Mesenchymal stem cell (in vitro differentiated cells and primary cell): Measurements from ENCODE around the gene SHANK2.

ENCODE experiments used
- DNase-seq: peaks from one replicate; pipeline ENCODE4 v3.0.0-alpha.2; 2013
- H2AFZ ChIP-seq: one replicate; pipeline ENCODE4 v1.6.1; 2013; ENCODE audit warnings: low read depth, mild to moderate bottlenecking, control low read depth, inconsistent platforms, low read length, moderate library complexity
- H2AK5ac ChIP-seq: 2 replicates; pipeline ENCODE4 v1.6.1; 2013; ENCODE audit warnings: low read length, moderate library complexity, mild to moderate bottlenecking, inconsistent platforms; ENCODE audit not compliant: severe bottlenecking
- H2BK120ac ChIP-seq: one replicate; pipeline ENCODE4 v1.6.1; 2013; ENCODE audit warnings: low read depth, mild to moderate bottlenecking, inconsistent platforms, low read length, moderate library complexity
- H2BK12ac ChIP-seq, 2 experiments: one replicate each; pipeline ENCODE4 v1.6.1; 2013; ENCODE audit warnings: inconsistent platforms in 2 of 2, low read length in 2 of 2, mild to moderate bottlenecking in 2 of 2, moderate library complexity in 2 of 2, control low read depth in 1 of 2
- H2BK15ac ChIP-seq: one replicate; pipeline ENCODE4 v1.6.1; 2013; ENCODE audit warnings: mild to moderate bottlenecking, low read depth, inconsistent platforms; ENCODE audit not compliant: poor library complexity, severe bottlenecking
- H2BK5ac ChIP-seq: 2 replicates; pipeline ENCODE4 v1.6.1; 2013; ENCODE audit warnings: low read depth, mild to moderate bottlenecking, low read length, control low read depth, inconsistent platforms; ENCODE audit not compliant: poor library complexity, severe bottlenecking
- H3K14ac ChIP-seq, 2 experiments: one replicate each; pipeline ENCODE4 v1.6.1; 2013; ENCODE audit warnings: inconsistent platforms in 2 of 2, low read length in 2 of 2, control low read depth in 1 of 2, mild to moderate bottlenecking in 1 of 2, moderate library complexity in 1 of 2
- H3K18ac ChIP-seq, 2 experiments: one replicate each; pipeline ENCODE4 v1.6.1; 2013; ENCODE audit warnings: inconsistent platforms in 2 of 2, low read length in 2 of 2, control low read depth in 1 of 2, low read depth in 1 of 2, mild to moderate bottlenecking in 1 of 2
- H3K23ac ChIP-seq, 2 experiments: one replicate each; pipeline ENCODE4 v1.6.1; 2013; ENCODE audit warnings: inconsistent platforms in 2 of 2, low read length in 2 of 2, mild to moderate bottlenecking in 2 of 2, moderate library complexity in 2 of 2, control low read depth in 1 of 2
- H3K27ac ChIP-seq: 2 replicates; pipeline ENCODE4 v1.5.1; 2013; ENCODE audit warnings: mild to moderate bottlenecking, moderate library complexity, low read length, control low read depth, inconsistent platforms; ENCODE audit not compliant: poor library complexity, severe bottlenecking
- H3K27me3 ChIP-seq, 2 experiments: 2 replicates each; pipeline versions ENCODE4 v1.6.1 to v1.7.0; 2013; ENCODE audit warnings: low read length in 2 of 2, mild to moderate bottlenecking in 2 of 2, moderate library complexity in 2 of 2, control low read depth in 1 of 2, inconsistent platforms in 1 of 2; ENCODE audit not compliant: control insufficient read depth in 1 of 2, insufficient read depth in 1 of 2
- H3K36me3 ChIP-seq, 2 experiments: 2 replicates each; pipeline versions ENCODE4 v1.6.1 to v1.7.0; 2013; ENCODE audit warnings: low read length in 2 of 2, control low read depth in 1 of 2, inconsistent platforms in 1 of 2, low read depth in 1 of 2, mild to moderate bottlenecking in 1 of 2; ENCODE audit not compliant: insufficient read depth in 2 of 2, control insufficient read depth in 1 of 2
- H3K4ac ChIP-seq, 2 experiments: one replicate each; pipeline ENCODE4 v1.6.1; 2013; ENCODE audit warnings: inconsistent platforms in 2 of 2, low read length in 2 of 2, mild to moderate bottlenecking in 2 of 2, moderate library complexity in 2 of 2, control low read depth in 1 of 2, low read depth in 1 of 2
- H3K4me1 ChIP-seq: 2 replicates; pipeline ENCODE4 v1.6.1; 2013; ENCODE audit warnings: low read depth, low read length, control low read depth; ENCODE audit not compliant: control insufficient read depth, insufficient read depth
- H3K4me2 ChIP-seq: 2 replicates; pipeline ENCODE4 v1.6.1; 2013; ENCODE audit warnings: low read length, mild to moderate bottlenecking, inconsistent platforms; ENCODE audit not compliant: poor library complexity, severe bottlenecking
- H3K4me3 ChIP-seq, 2 experiments: 2 replicates each; pipeline versions ENCODE4 v1.5.1 to v1.7.0; 2013; ENCODE audit warnings: low read length in 2 of 2, mild to moderate bottlenecking in 2 of 2, control low read depth in 1 of 2, low read depth in 1 of 2; ENCODE audit not compliant: insufficient read depth in 1 of 2
- H3K79me1 ChIP-seq: replicated peaks from 2 replicates; pipeline ENCODE4 v1.6.1; 2013; ENCODE audit warnings: mild to moderate bottlenecking, control low read depth, low read length, inconsistent platforms; ENCODE audit not compliant: poor library complexity, severe bottlenecking
- H3K9ac ChIP-seq: 2 replicates; pipeline ENCODE4 v1.7.0; 2013; ENCODE audit warnings: mild to moderate bottlenecking, low read length, moderate library complexity
- H3K9me3 ChIP-seq: 2 replicates; pipeline ENCODE4 v1.7.0; 2013; ENCODE audit warnings: mild to moderate bottlenecking, low read length; ENCODE audit not compliant: control insufficient read depth
- H4K8ac ChIP-seq: one replicate; pipeline ENCODE4 v1.6.1; 2013; ENCODE audit warnings: inconsistent platforms, mild to moderate bottlenecking, low read length, moderate library complexity
- H4K91ac ChIP-seq: one replicate; pipeline ENCODE4 v1.6.1; 2013; ENCODE audit warnings: mild to moderate bottlenecking, low read length, inconsistent platforms
- WGBS: methylation state at CpG from one replicate; pipeline ENCODE4 v1.1.7; 2013; ENCODE audit warnings: mixed read lengths; 5-methylcytosine and 5-hydroxymethylcytosine counted together

The SHANK2 gene

DNA sequence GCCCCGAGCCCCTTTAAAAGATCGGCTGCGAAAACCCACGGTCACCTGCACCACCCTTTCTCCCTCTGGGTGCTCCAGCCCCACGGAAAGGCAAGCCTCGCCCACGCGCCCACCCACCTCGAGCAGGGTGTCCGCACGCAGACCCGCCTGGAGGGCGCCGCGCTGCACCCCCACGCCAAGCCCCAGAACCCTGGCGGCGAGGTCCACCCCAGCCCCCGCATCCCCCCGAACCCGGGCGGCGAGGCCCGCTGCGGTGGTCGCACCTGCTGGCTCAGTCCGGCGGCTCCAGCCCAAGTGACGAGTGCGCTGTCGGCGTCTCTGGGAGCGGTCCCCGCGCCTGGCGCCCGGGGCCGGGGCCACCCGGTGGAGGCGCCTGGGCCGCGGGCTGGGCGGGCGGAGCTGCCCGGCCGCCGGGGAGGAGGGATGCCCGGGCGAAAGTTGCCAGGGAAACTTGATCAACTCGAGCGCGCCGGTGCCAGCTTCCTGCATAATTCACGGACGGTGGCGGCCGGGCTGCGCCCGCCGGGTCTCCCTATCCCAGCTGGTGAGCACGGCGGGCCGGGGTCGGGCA, 1.1 kb downstream of the SHANK2 start:
- Histone ChIP-seq H3K9ac (peak overlapping the region; percentile 38), H3K4me1 (peaks cover 27% of the 10 kb centered on the region), H3K27me3 (peaks cover 8 to 20% of the 10 kb centered on the region in 2 experiments), H2BK12ac (peak overlapping the region in 1 of 2 experiments; percentile 24), H3K18ac (peak overlapping the region; percentile 74 to 79), H3K27ac (no peak overlapping the region), H3K14ac (peak overlapping the region in 1 of 2 experiments; percentile 98), H4K8ac (peak overlapping the region; percentile 77), H3K4me2 (peak overlapping the region; percentile 81), H3K36me3 (no peaks in the 10 kb centered on the region), H3K79me1 (peaks cover 24% of the 10 kb centered on the region), H3K4me3 (peak overlapping the region; percentile 75 to 84), H2BK5ac (no peak overlapping the region), H2BK120ac (peak overlapping the region; percentile 77), H2AK5ac (no peak overlapping the region), H3K4ac (peak overlapping the region in 1 of 2 experiments; percentile 56), H3K23ac (peak overlapping the region; percentile 5 to 86), H2BK15ac (no peak overlapping the region), H3K9me3 (no peaks in the 10 kb centered on the region), H4K91ac (peak overlapping the region; percentile 60), H2AFZ (no peak overlapping the region)
- 1% methylated on average over 61 of the region's 64 CpGs for WGBS
- no peak for DNase-seq

DNA sequence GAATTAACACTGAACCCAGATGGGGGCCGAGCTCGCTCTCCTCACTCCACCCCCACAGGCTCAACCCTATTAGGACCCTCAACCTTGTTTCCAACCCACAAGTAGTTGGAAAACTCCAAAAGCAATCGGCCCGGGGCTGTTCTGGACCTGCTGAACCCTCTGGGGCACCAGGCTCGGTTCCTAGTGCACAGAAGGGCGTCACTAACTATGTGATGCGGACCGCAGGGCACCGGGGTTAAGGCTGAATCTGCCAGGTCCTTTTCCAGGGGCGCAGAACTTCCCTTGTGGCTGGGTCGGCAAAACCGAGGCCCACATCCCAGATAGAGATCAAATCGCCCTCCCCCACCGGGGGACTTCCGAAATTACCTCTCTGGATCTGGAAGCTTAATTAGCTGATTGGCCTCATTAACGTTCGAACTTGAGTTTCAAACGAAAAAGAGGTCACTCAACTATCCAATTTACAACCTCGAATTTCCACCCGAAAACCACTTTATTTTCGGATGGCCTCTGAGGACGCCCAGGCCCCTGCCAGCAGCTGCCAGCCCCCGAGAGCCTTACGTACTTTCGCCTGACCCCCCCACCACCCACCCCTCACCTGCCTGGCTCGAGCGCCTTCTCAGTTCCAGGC, 1.7 kb downstream of the SHANK2 start:
- H3K79me1 ChIP-seq, result peaks cover 30% of the 10 kb centered on the region
- H3K23ac ChIP-seq, result peak overlapping the region; percentile 5 to 86
- H3K4ac ChIP-seq, result peak overlapping the region in 1 of 2 experiments; percentile 33
- no peak overlapping the region for H2BK5ac ChIP-seq
- H2AK5ac ChIP-seq, result no peak overlapping the region
- peak; percentile 42 for DNase-seq
- peak overlapping the region; percentile 61 for H4K91ac ChIP-seq
- peak overlapping the region; percentile 77 for H4K8ac ChIP-seq
- peak overlapping the region; percentile 81 for H3K4me2 ChIP-seq
- H2BK15ac ChIP-seq, result no peak overlapping the region
- no peak overlapping the region for H2BK12ac ChIP-seq
- H3K9me3 ChIP-seq, result no peaks in the 10 kb centered on the region
- H2BK120ac ChIP-seq, result peak overlapping the region; percentile 39
- peaks cover 8 to 14% of the 10 kb centered on the region in 2 experiments for H3K27me3 ChIP-seq
- H3K9ac ChIP-seq, result peak overlapping the region; percentile 38
- H2AFZ ChIP-seq, result no peak overlapping the region
- peak overlapping the region; percentile 75 to 84 for H3K4me3 ChIP-seq
- H3K36me3 ChIP-seq, result no peaks in the 10 kb centered on the region
- 24% methylated on average over 27 of the region's 27 CpGs for WGBS
- H3K4me1 ChIP-seq, result peaks cover 28% of the 10 kb centered on the region
- peak overlapping the region; percentile 74 to 79 for H3K18ac ChIP-seq
- peak overlapping the region in 1 of 2 experiments; percentile 98 for H3K14ac ChIP-seq
- H3K27ac ChIP-seq, result no peak overlapping the region

GRCh38 chr11:71249301-71249700, 3.1 kb downstream of the SHANK2 start:
- Histone ChIP-seq H2AK5ac (no peak overlapping the region), H3K9me3 (no peaks in the 10 kb centered on the region), H2AFZ (no peak overlapping the region), H3K23ac (no peak overlapping the region), H3K36me3 (peaks cover 0 to 2% of the 10 kb centered on the region in 2 experiments), H2BK12ac (no peak overlapping the region), H3K79me1 (peaks cover 33% of the 10 kb centered on the region), H4K8ac (peak overlapping the region; percentile 30), H3K14ac (no peak overlapping the region), H3K4me3 (no peak overlapping the region), H3K4ac (no peak overlapping the region), H3K27ac (no peak overlapping the region), H3K18ac (no peak overlapping the region), H2BK120ac (no peak overlapping the region), H3K9ac (no peak overlapping the region), H4K91ac (no peak overlapping the region), H3K4me2 (no peak overlapping the region), H3K4me1 (peaks cover 29% of the 10 kb centered on the region), H2BK5ac (no peak overlapping the region), H3K27me3 (peaks cover 7 to 8% of the 10 kb centered on the region in 2 experiments), H2BK15ac (no peak overlapping the region)
- no peak for DNase-seq
- 85% methylated on average over 6 of the region's 6 CpGs for WGBS

GRCh38 chr11:71248656-71249055, 3.7 kb downstream of the SHANK2 start:
- DNase-seq, result no peak

More at GRCh38 chr11:71248656-71249055, 3.7 kb downstream of the SHANK2 start:
- Histone ChIP-seq H2BK12ac (no peak overlapping the region), H3K27ac (no peak overlapping the region), H3K36me3 (peaks cover 0 to 2% of the 10 kb centered on the region in 2 experiments), H3K4me2 (no peak overlapping the region), H3K18ac (no peak overlapping the region), H3K9me3 (no peaks in the 10 kb centered on the region), H3K4me3 (no peak overlapping the region), H3K79me1 (peaks cover 37% of the 10 kb centered on the region), H3K14ac (no peak overlapping the region), H4K8ac (no peak overlapping the region), H3K9ac (no peak overlapping the region), H4K91ac (no peak overlapping the region), H3K4ac (no peak overlapping the region), H3K27me3 (peaks cover 7 to 8% of the 10 kb centered on the region in 2 experiments), H2BK120ac (no peak overlapping the region), H3K23ac (no peak overlapping the region), H2BK5ac (no peak overlapping the region), H2BK15ac (no peak overlapping the region), H2AK5ac (no peak overlapping the region), H2AFZ (no peak overlapping the region), H3K4me1 (peaks cover 23% of the 10 kb centered on the region)
- 86% methylated on average over 7 of the region's 9 CpGs for WGBS
